ENCODE measurements around the gene FBRSL1.

DNA sequence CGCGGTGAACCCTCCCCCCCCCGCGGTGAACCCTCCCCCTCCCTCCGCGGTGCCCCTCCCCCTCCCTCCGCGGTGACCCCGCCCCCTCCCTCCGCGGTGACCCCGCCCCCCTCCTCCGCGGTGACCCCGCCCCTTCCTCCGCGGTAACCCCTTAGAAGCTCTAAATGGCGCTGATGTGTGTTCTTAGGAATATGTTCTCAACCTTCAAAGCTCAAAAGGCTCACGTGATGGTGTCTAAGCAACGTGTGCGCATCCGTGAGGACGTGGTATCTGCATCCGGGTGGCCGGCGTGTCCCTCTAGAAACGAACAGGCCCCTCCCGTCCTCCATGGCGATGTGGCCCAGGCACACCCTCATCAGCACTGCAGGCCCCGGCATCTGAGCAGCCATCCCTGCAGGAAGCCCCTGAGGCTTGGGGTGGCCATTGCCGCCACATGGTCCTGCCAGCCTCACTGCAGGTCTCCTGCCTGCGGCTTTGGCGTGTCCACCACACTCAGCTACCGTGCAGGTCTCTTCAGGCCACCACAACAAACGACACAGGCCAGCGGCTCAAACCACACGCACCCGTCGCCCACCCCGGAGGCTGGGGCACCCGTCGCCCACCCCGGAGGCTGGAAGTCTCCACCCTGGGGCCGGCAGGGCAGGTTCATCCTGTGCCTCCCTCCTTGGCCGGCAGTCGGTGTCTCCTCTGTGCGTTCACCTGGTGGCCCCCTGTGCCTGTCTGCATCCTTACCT, 14.5 kb upstream of the FBRSL1 start:
- TF ChIP-seq POLR2AphosphoS5 (IDR thresholded peaks at IDR 0.05; ENCODE audit: low read depth, low read length) (no peak), TAF1 (IDR thresholded peaks at IDR 0.05; ENCODE audit: borderline replicate concordance, insufficient read depth, low read length) (no peak)

Measured in PFSK-1 (cell line).